GM12878 (cell line): ENCODE results near the gene ADSS1. TPM values are rescaled to one million over a fixed set of nuclear protein-coding genes. Genes with fewer than 3 reads are reported as not detected.

Experiments
- ATAC-seq: fragments of 200-7000 bp; cut with Tn5 transposase; 3 replicates; pipeline ENCODE4 v1.9.1; 2020; ENCODE audit warnings: mild to moderate bottlenecking, moderate library complexity
- BruUV-seq: library from RNA; stranded (reverse); fragments of 400-500 nt; replicated peaks from 2 replicates; lab custom pipeline; 2021; lab: Mats Ljungman, UMichigan
- CTCF ChIA-PET: fragments of 300-600 bp; sonication (Branson Sonifier 250); formaldehyde crosslinking; extraction: SDS; loops from one replicate; lab custom pipeline; 2021; ENCODE audit warnings: inconsistent platforms; lab: Yijun Ruan, JAX
- POLR2A ChIA-PET: fragments of 350-600 bp; formaldehyde crosslinking; extraction: SDS; loops from one replicate; lab custom pipeline; 2021; ENCODE audit warnings: inconsistent platforms; lab: Charles Lee
- RAD21 ChIA-PET: fragments of 300-600 bp; sonication (Branson Sonifier 250); formaldehyde crosslinking; loops from one replicate; lab custom pipeline; 2023; ENCODE audit warnings: antibody characterized with exemption; ENCODE audit not compliant: unreplicated experiment; lab: Charles Lee
- SMC1A ChIA-PET: fragments of 300-600 bp; sonication (Branson Sonifier 250); formaldehyde crosslinking; loops from one replicate; lab custom pipeline; 2023; ENCODE audit not compliant: unreplicated experiment, uncharacterized antibody; lab: Charles Lee
- DNase-seq: peaks from one replicate; pipeline ENCODE4 v3.0.0-alpha.2; 2011; ENCODE audit warnings: low read depth, low spot score
- FAIRE-seq: peaks from 3 replicates; lab custom pipeline; 2011; peaks lifted over from hg19 to GRCh38; lab: Jason Lieb, UNC
- H2AFZ ChIP-seq: 2 replicates; pipeline ENCODE4 v1.6.0; 2011; ENCODE audit warnings: low read depth, low read length, control low read depth; ENCODE audit not compliant: control insufficient read depth
- H3K27ac ChIP-seq: 2 replicates; pipeline ENCODE4 v1.5.1; 2011; ENCODE audit warnings: control low read depth; ENCODE audit not compliant: control insufficient read depth, insufficient read depth
- H3K27me3 ChIP-seq, 2 experiments: replicated peaks in 1 of 2; 2 replicates each; pipeline versions ENCODE4 v1.6.0 to v1.6.1; 2011; ENCODE audit warnings: low read length in 1 of 2; ENCODE audit not compliant: control insufficient read depth in 2 of 2, insufficient read depth in 2 of 2
- H3K36me3 ChIP-seq, 2 experiments: 2 replicates each; pipeline ENCODE4 v1.5.1; 2011; ENCODE audit warnings: low read length in 1 of 2; ENCODE audit not compliant: control insufficient read depth in 2 of 2, insufficient read depth in 2 of 2
- H3K4me1 ChIP-seq: 2 replicates; pipeline ENCODE4 v1.6.1; 2011; ENCODE audit warnings: mild to moderate bottlenecking, low read length, moderate library complexity, mixed read lengths; ENCODE audit not compliant: control insufficient read depth, insufficient read depth
- H3K4me2 ChIP-seq: 2 replicates; pipeline ENCODE4 v1.6.0; 2011; ENCODE audit warnings: control low read depth; ENCODE audit not compliant: control insufficient read depth, insufficient read depth
- H3K4me3 ChIP-seq: fragments of 200-600 bp; sonication (generic); 2 replicates; pipeline ENCODE4 v1.5.1; 2016
- H3K79me2 ChIP-seq: 2 replicates; pipeline ENCODE4 v1.6.0; 2011; ENCODE audit warnings: low read length; ENCODE audit not compliant: control insufficient read depth, insufficient read depth
- H3K9ac ChIP-seq: 2 replicates; pipeline ENCODE4 v1.8.0; 2011; ENCODE audit warnings: low read length, control low read depth, mixed read lengths; ENCODE audit not compliant: control insufficient read depth, insufficient read depth
- H3K9me3 ChIP-seq: replicated peaks from 3 replicates; pipeline ENCODE4 v1.5.1; 2011; ENCODE audit warnings: mild to moderate bottlenecking, low read length; ENCODE audit not compliant: control insufficient read depth, insufficient read depth
- H4K20me1 ChIP-seq: 2 replicates; pipeline ENCODE4 v1.6.0; 2011; ENCODE audit not compliant: control insufficient read depth, insufficient read depth
- CBX5 ChIP-seq: sonication (generic); IDR thresholded peaks from 2 replicates; pipeline ENCODE4 v1.6.1; 2016; ENCODE audit warnings: low read depth, moderate library complexity, mild to moderate bottlenecking, inconsistent platforms
- CHD2 ChIP-seq: IDR thresholded peaks from 2 replicates; pipeline ENCODE4 v1.6.1; 2011; ENCODE audit warnings: low read depth, low read length, improper control_type of control experiment, borderline replicate concordance
- FOXK2 ChIP-seq: fragments of 450-650 bp; IDR thresholded peaks from 2 replicates; pipeline ENCODE4 v1.6.1; 2017; ENCODE audit warnings: mild to moderate bottlenecking, moderate library complexity
- FOXM1 ChIP-seq: IDR thresholded peaks from 2 replicates; pipeline ENCODE4 v1.6.1; 2012; ENCODE audit warnings: low read depth, mild to moderate bottlenecking, inconsistent platforms, low read length, moderate library complexity
- JUNB ChIP-seq: IDR thresholded peaks from 2 replicates; pipeline ENCODE4 v1.6.1; 2016; ENCODE audit warnings: antibody characterized with exemption, mild to moderate bottlenecking
- POLR2AphosphoS2 ChIP-seq: IDR thresholded peaks from 2 replicates; pipeline ENCODE4 v1.6.1; 2011; ENCODE audit warnings: low read depth, mild to moderate bottlenecking, low read length, improper control_type of control experiment, moderate library complexity
- POLR2AphosphoS5 ChIP-seq: IDR thresholded peaks from 2 replicates; pipeline ENCODE4 v1.6.1; 2011; ENCODE audit warnings: mild to moderate bottlenecking, low read length, inconsistent platforms
- RB1 ChIP-seq: fragments of 450-650 bp; formaldehyde crosslinking; IDR thresholded peaks from 2 replicates; pipeline ENCODE4 v1.6.1; 2017; ENCODE audit warnings: mild to moderate bottlenecking, borderline replicate concordance
- RFX5 ChIP-seq: IDR thresholded peaks from 2 replicates; pipeline ENCODE4 v1.6.1; 2011; ENCODE audit warnings: low read depth, low read length, improper control_type of control experiment
- RUNX3 ChIP-seq: IDR thresholded peaks from 2 replicates; pipeline ENCODE4 v1.6.1; 2012; ENCODE audit warnings: low read length, inconsistent platforms
- SMAD1 ChIP-seq: fragments of 450-650 bp; IDR thresholded peaks from 2 replicates; pipeline ENCODE4 v1.6.1; 2018; ENCODE audit warnings: mild to moderate bottlenecking, low read depth; ENCODE audit not compliant: partially characterized antibody
- SMARCA5 ChIP-seq: fragments of 450-650 bp; IDR thresholded peaks from 2 replicates; pipeline ENCODE4 v1.6.1; 2017; ENCODE audit warnings: mild to moderate bottlenecking
- TBL1XR1 ChIP-seq: IDR thresholded peaks from 2 replicates; pipeline ENCODE4 v1.6.1; 2012; ENCODE audit warnings: low read depth, low read length, improper control_type of control experiment
- TCF3 ChIP-seq: IDR thresholded peaks from 2 replicates; pipeline ENCODE4 v1.6.1; 2012; ENCODE audit warnings: low read depth, mild to moderate bottlenecking, low read length, borderline replicate concordance; ENCODE audit not compliant: insufficient read depth
- WGBS: methylation state at CpG from one replicate; pipeline ENCODE4 v1.1.6; 2016; ENCODE audit warnings: low lambda C conversion rate; ENCODE audit not compliant: insufficient replicate concordance, insufficient coverage; ENCODE audit errors: missing lambda C conversion rate; 5-methylcytosine and 5-hydroxymethylcytosine counted together
- in situ Hi-C: fragments of 300-500 bp; cut with MboI; formaldehyde crosslinking; loops from 9 replicates; pipeline ENCODE4 v1.14.3; 2018; ENCODE audit warnings: mixed read lengths
- intact Hi-C: fragments of 100-400 bp; cut with micrococcal nuclease; formaldehyde crosslinking; loops from one replicate; pipeline ENCODE4 v1.14.2; 2022; ENCODE audit not compliant: unreplicated experiment
- polyA plus RNA-seq, 11 experiments: library from polyadenylated mRNA; depleted of rRNA in 4 of 11; unstranded in 6 of 11; stranded (reverse) in 5 of 11; fragments of >200 nt; fragmentation: Nextera tagmentation in 4 of 11; fragmentation: Illumina TruSeq in 1 of 11; extraction: Ambion mirVana in 4 of 11; extraction: Trizol in 1 of 11; gene quantifications; 1 replicate in 1 of 11; 2 replicates in 10 of 11; pipeline versions ENCODE4 v1.2.1 to v1.2.3, GENCODE V29; 2011 to 2016; ENCODE audit warnings: inconsistent platforms in 2 of 11, missing spikeins in 2 of 11, low read depth in 1 of 11
- total RNA-seq, 4 experiments: library from RNA; depleted of rRNA in 3 of 4; stranded (reverse); fragments of >200 nt in 3 of 4; fragmentation: Illumina TruSeq in 1 of 4; extraction: Trizol in 1 of 4; gene quantifications; 2 replicates each; pipeline versions ENCODE4 v1.2.1 to v1.2.3, GENCODE V29; 2013 to 2021
- TF ChIP-seq, protein P1 (sequence below): fragments of 450-650 bp; IDR thresholded peaks from 2 replicates; pipeline ENCODE4 v1.6.1; 2017; ENCODE audit warnings: borderline replicate concordance
- TF ChIP-seq, protein P2 (sequence below): fragments of 150-350 bp; IDR thresholded peaks from 2 replicates; pipeline ENCODE4 v1.6.1; 2014; ENCODE audit warnings: mild to moderate bottlenecking, low read depth, low read length
- TF ChIP-seq, protein P3 (sequence below): IDR thresholded peaks from 2 replicates; pipeline ENCODE4 v1.6.1; 2012; ENCODE audit warnings: low read depth, low read length, improper control_type of control experiment
- TF ChIP-seq, protein P4 (sequence below): IDR thresholded peaks from 2 replicates; pipeline ENCODE4 v1.6.1; 2012; ENCODE audit warnings: mild to moderate bottlenecking, low read depth, low read length

ADSS1 gene
- total and polyA plus RNA-seq, 10 of the 15 experiments (the other 5 are each of a cell fraction or from before 2014, with no cell fraction given): 0.11 to 0.45 (median 0.28) TPM; not detected in 5

DNA sequence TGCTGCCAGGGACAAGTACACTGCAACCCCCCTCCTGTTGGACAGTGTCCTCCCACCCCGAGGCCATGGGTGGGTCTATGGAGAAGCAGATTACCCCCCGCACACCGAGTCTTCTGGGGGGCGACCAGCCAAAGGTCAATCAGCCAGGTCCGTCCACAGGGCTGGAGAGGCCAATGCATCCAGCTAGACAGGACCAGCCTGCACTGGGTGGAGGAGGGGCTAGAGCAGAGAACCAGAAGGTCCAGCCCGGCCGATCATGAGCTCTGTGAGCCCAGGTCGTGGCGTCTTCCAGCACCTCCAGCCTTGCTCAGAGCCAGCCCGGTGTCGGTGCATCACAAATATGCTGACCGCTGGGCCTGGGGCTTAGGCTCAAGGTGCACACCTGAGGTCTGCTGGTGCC, 8.2 kb upstream of the ADSS1 start:
- intact Hi-C loops (no loop called here), in situ Hi-C loops (no loop called here)
- FAIRE-seq (no peak), DNase-seq (no peak), ATAC-seq (no peak)
- ChIA-PET SMC1A (no interaction called here), CTCF (interaction anchor here (1.0 kb wide), 1 partner anchor 10 kb away, joined by 3 read pairs; no protein-coding TSS in a partner anchor), POLR2A (no interaction called here), RAD21 (no interaction called here)
- Histone ChIP-seq H3K79me2 (no peaks in the 10 kb centered on the region), H3K27me3 (no peaks in the 10 kb centered on the region), H3K9ac (no peak overlapping the region), H3K27ac (no peak overlapping the region), H3K36me3 (no peaks in the 10 kb centered on the region), H3K4me1 (no peaks in the 10 kb centered on the region), H3K9me3 (no peaks in the 10 kb centered on the region), H3K4me3 (no peak overlapping the region), H2AFZ (no peak overlapping the region), H4K20me1 (no peaks in the 10 kb centered on the region), H3K4me2 (no peak overlapping the region)
- BruUV-seq: no TSS peak
- TF ChIP-seq RUNX3 (no peak), CBX5 (no peak), TBL1XR1 (no peak), CHD2 (no peak), SMAD1 (no peak), JUNB (no peak), POLR2AphosphoS5 (no peak), FOXK2 (no peak), SMARCA5 (no peak), RB1 (no peak), FOXM1 (no peak), RFX5 (no peak), TCF3 (no peak), POLR2AphosphoS2 (no peak)
- TF ChIP-seq, protein P1, sequence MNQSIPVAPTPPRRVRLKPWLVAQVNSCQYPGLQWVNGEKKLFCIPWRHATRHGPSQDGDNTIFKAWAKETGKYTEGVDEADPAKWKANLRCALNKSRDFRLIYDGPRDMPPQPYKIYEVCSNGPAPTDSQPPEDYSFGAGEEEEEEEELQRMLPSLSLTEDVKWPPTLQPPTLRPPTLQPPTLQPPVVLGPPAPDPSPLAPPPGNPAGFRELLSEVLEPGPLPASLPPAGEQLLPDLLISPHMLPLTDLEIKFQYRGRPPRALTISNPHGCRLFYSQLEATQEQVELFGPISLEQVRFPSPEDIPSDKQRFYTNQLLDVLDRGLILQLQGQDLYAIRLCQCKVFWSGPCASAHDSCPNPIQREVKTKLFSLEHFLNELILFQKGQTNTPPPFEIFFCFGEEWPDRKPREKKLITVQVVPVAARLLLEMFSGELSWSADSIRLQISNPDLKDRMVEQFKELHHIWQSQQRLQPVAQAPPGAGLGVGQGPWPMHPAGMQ: no peak
- TF ChIP-seq, protein P2, sequence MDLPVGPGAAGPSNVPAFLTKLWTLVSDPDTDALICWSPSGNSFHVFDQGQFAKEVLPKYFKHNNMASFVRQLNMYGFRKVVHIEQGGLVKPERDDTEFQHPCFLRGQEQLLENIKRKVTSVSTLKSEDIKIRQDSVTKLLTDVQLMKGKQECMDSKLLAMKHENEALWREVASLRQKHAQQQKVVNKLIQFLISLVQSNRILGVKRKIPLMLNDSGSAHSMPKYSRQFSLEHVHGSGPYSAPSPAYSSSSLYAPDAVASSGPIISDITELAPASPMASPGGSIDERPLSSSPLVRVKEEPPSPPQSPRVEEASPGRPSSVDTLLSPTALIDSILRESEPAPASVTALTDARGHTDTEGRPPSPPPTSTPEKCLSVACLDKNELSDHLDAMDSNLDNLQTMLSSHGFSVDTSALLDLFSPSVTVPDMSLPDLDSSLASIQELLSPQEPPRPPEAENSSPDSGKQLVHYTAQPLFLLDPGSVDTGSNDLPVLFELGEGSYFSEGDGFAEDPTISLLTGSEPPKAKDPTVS: no peak
- TF ChIP-seq, protein P3, sequence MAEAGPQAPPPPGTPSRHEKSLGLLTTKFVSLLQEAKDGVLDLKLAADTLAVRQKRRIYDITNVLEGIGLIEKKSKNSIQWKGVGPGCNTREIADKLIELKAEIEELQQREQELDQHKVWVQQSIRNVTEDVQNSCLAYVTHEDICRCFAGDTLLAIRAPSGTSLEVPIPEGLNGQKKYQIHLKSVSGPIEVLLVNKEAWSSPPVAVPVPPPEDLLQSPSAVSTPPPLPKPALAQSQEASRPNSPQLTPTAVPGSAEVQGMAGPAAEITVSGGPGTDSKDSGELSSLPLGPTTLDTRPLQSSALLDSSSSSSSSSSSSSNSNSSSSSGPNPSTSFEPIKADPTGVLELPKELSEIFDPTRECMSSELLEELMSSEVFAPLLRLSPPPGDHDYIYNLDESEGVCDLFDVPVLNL: no peak
- TF ChIP-seq, protein P4, sequence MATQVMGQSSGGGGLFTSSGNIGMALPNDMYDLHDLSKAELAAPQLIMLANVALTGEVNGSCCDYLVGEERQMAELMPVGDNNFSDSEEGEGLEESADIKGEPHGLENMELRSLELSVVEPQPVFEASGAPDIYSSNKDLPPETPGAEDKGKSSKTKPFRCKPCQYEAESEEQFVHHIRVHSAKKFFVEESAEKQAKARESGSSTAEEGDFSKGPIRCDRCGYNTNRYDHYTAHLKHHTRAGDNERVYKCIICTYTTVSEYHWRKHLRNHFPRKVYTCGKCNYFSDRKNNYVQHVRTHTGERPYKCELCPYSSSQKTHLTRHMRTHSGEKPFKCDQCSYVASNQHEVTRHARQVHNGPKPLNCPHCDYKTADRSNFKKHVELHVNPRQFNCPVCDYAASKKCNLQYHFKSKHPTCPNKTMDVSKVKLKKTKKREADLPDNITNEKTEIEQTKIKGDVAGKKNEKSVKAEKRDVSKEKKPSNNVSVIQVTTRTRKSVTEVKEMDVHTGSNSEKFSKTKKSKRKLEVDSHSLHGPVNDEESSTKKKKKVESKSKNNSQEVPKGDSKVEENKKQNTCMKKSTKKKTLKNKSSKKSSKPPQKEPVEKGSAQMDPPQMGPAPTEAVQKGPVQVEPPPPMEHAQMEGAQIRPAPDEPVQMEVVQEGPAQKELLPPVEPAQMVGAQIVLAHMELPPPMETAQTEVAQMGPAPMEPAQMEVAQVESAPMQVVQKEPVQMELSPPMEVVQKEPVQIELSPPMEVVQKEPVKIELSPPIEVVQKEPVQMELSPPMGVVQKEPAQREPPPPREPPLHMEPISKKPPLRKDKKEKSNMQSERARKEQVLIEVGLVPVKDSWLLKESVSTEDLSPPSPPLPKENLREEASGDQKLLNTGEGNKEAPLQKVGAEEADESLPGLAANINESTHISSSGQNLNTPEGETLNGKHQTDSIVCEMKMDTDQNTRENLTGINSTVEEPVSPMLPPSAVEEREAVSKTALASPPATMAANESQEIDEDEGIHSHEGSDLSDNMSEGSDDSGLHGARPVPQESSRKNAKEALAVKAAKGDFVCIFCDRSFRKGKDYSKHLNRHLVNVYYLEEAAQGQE: no peak
- 91% methylated on average over 12 of the region's 12 CpGs for WGBS
